Fibroblast of pulmonary artery (primary cell): ENCODE measurements around the gene TULP4.
"Not testable (repeated sequence)": the region's sequence is repeated elsewhere in the genome, so short reads cannot be mapped to it uniquely, and the experiment has no call there.

ENCODE experiments used
- DNase-seq: peaks from one replicate; pipeline ENCODE4 v3.0.0-alpha.2; 2010; ENCODE audit warnings: low read depth
- H3K4me3 ChIP-seq: replicated peaks from 2 replicates; pipeline ENCODE4 v1.5.1; 2011; ENCODE audit warnings: low read depth, mild to moderate bottlenecking, control low read depth, low read length, moderate library complexity
- CTCF ChIP-seq: IDR thresholded peaks from 2 replicates; pipeline ENCODE4 v1.5.1; 2011; ENCODE audit warnings: mild to moderate bottlenecking, control low read depth, low read length, inconsistent platforms; ENCODE audit errors: missing control alignments

Gene TULP4

DNA sequence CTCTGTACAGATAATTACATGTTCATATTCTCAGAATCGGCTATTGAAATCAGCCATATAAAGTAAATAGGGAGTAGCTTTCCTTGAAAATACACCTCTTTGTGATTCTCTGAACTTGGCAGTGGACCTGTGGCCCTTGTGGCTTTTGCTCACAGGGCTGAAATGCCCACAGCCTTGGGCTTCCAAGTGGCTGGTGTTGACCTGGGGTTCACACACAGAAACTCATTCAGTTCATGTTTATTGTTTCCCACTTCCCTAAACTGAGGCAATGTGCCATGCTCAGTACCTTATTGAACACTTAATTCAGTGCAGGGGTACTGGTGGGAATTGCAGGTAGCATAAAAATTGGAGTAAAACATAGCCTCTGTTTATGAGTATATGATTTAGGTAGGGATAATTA lies 19.1 kb upstream of the TULP4 start:
- no peak for DNase-seq
- TF ChIP-seq CTCF: no peak
- H3K4me3 ChIP-seq: no peak overlapping the region

DNA sequence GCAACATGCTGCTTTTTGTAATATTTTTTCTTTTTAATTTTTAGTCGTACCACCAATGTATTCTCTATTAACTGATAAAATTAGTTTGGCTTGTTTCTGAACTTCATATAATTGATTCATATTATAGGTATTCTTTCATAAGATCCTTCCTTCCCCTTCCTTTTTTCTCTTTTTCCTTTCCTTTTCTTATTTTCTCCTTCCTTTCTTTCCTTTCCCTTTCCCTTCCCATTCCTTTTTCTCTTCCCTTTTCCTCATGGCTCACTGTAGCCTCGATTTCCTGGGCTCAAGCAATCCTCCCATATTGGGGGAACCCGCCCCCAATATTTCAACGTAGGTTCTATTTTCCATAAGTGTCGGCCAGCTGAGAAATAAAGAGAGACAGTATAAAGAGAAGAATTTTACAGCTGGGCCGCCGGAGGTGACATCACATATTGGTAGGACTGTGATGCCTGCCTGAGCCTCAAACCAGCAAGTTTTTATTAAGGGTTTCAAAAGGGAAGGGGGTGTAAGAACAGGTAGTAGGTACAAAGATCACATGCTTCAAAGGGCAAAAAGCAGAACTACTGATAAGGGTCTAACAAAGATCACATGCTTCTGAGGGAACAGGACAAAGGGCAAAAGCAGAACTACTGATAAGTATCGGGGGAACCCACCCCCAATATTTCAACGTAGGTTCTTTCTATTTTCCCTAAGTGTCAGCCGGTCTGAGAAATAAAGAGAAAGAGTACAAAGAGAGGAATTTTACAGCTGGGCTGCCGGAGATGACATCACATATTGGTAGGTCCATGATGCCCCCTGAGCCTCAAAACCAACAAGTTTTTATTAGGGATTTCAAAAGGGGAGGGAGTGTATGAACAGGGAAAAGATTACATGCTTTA lies 16.1 kb upstream of the TULP4 start:
- not testable (repeated sequence) for DNase-seq

DNA sequence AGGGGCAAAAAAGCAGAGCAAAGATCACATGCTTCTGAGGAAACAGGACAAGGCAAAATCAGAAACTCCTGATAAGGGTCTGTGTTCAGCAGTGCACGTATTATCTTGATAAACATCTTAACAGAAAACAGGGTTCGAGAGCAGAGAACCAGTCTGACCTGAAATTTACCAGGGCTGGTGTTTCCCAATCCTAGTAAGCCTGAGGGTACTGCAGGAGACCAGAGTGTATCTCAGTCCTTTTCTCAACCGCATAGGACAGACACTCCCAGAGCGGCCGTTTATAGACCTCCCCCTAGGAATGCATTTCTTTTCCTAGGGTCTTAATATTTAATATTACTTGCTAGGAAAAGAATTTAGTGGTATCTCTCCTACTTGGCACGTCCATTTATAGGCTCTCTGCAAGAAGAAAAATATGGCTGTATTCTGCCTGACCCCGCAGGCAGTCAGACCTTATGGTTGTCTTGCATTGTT lies 15.4 kb upstream of the TULP4 start:
- not testable (repeated sequence) for DNase-seq, H3K4me3 ChIP-seq

More for the DNA sequence above, 16.1 kb upstream of the TULP4 start:
- not testable (repeated sequence) for H3K4me3 ChIP-seq

DNA sequence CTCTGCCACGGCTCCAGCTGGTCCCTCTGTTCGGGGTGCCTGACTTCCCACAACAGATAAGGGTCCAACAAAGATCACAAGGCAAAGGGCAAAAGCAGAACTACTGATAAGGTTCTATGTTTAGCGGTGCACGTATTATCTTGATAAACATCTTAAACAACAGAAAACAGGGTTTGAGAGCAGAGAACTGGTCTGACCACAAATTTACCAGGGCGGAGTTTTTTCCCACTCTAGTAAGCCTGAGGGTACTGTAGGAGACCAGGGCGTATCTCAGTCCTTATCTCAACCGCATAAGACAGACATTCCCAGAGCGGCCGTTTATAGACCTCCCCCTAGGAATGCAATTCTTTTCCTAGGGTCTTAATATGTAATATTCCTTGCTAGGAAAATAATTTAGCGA lies 14.6 kb upstream of the TULP4 start:
- not testable (repeated sequence) for H3K4me3 ChIP-seq, DNase-seq

DNA sequence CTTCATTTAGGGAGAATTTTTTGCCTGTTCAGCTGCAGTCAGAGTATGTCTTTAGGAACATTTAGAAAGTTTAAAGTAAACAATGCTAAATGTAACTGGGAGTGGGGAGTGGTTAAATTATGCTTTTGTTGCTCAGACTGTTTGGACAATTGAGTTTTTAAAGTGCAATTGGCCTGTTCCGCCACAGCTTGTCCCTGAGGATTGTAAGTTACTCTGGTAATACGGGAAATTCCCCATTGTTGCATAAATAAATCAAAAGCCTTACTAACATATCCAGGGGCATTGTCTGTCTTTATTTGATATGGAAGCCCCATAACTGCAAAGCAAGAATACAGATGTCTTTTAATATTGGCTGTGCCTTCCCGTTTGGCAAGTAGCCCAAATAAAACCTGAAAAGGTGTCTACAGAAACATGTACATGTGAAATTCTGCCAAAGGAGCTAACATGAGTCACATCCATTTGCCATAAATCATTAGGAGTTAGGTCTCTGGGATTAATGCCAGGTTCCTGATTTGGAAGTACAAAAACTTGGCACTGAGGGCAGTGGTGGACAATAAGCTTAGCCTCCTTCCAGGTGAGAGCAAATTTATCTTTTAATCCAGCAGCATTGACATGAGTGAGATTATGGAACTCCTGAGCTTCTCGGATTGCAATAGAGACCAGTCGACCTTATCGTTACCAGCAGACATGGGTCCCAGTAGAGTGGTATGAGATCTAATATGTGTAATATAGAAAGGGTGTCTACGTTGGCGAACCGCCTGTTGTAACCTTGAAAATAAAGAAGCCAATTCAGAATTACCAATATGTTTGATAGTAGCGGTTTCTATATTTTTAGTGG lies 11.7 kb upstream of the TULP4 start:
- DNase-seq: peak; percentile 69

DNA sequence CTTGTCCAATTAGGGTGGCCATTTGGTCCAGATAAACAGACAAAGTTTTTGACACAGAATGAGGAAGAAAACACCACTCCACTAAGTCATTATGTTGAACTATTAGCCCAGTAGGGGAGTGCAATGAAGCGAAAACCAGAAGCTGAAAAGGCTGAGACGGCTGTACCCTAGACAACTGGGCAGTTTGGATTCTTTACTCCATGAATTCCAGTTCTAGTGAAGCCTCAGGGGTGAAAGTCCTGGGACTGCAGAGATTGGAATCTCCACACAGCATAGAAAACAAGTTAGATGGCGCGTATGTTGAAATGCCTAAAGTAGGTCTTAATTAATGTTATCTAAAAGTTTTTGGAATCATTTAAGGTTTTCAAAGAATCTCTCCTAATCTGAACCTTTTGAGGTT lies 10.7 kb upstream of the TULP4 start:
- DNase-seq, H3K4me3 ChIP-seq: not testable (repeated sequence)

More for the DNA sequence above, 11.7 kb upstream of the TULP4 start:
- not testable (repeated sequence) for H3K4me3 ChIP-seq

- not testable (repeated sequence) for DNase-seq, H3K4me3 ChIP-seq
Measured at GRCh38 chr6:158302195-158302796, 10.0 kb upstream of the TULP4 start.

GRCh38 chr6:158303210-158303731 lies 9.0 kb upstream of the TULP4 start:
- no peak for DNase-seq
- H3K4me3 ChIP-seq: no peak overlapping the region
- no peak for TF ChIP-seq CTCF

- no peak for TF ChIP-seq CTCF
- H3K4me3 ChIP-seq: no peak overlapping the region
- no peak for DNase-seq
Measured at GRCh38 chr6:158304254-158304653, 8.0 kb upstream of the TULP4 start.
